Measurements from ENCODE around the gene SORL1-AS1.
A peak's percentile ranks its signal among the peaks of the same experiment; 100 is the strongest.

The SORL1-AS1 gene

DNA sequence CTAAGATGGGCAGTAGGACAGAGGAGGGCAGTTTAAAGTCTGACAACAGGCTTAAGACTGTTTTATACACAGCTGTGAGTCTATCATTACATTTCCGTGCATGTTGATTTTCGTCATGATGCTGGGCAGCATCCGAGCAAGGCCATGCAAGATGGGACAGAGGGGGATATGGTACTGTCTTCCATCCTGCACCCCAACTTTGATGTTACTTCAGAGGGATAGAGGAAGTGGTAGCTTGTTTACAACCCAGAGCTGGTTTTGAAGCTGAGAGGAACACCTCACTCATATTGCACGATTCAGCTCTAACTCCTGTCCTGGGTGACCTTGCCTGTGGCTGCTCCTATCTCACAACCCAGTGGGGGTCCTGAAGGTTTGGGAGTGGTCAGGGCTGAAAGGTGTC, 3.6 kb downstream of the SORL1-AS1 start:
- intact Hi-C loops (cut with micrococcal nuclease): loop anchor here (2.0 kb wide), 1 partner anchor 26 kb away; no protein-coding TSS in a partner anchor
- Mint-ChIP-seq H3K4me3 (peak overlapping the region; percentile 31), H3K9me3 (no peaks in the 10 kb centered on the region), H3K36me3 (peaks cover 6% of the 10 kb centered on the region), H3K27me3 (no peaks in the 10 kb centered on the region), H3K4me1 (ENCODE audit: low read depth) (peaks cover 83% of the 10 kb centered on the region), H3K27ac (peak overlapping the region; percentile 83)
- ChIA-PET CTCF (interaction anchor here (1.3 to 4.4 kb wide), 4 partner anchors 13 to 143 kb away, joined by 3 to 50 read pairs (median 23); no protein-coding TSS in a partner anchor), POLR2A (interaction anchor here (1.4 to 4.4 kb wide), 3 partner anchors 14 to 34 kb away, joined by 5 to 51 read pairs (median 6); no protein-coding TSS in a partner anchor)
- no peak for DNase-seq

DNA sequence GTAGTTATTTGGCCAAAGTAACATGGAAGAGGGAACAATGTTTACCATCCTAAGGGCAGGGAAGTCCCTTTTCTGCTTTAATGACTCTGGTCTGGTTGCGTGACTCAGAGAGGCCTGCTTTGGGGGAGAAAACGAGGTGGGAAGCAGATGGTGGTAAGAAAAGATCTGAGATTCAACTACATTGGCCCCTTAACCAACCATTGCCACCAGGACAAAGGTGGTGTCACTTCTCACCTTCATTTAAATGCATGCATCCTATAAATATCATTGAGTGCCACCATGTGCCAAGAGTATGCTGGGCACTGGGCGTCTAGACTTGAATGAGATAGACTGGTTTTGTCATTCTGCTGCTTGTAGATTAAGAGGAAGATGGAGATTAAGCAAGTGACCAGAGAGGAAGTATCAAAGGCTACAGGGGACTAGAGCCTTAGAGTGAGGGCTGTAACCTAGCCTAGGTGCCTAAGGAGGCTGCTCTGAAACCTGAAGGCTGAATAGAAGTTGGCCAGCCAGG, 4.3 kb downstream of the SORL1-AS1 start:
- DNase-seq: peak; percentile 55
- ChIA-PET CTCF (interaction anchor here (4.2 kb wide), 1 partner anchor 19 kb away, joined by 31 read pairs; no protein-coding TSS in a partner anchor), POLR2A (interaction anchor here (1.4 to 2.2 kb wide), 2 partner anchors 19 to 35 kb away, joined by 5 to 6 read pairs; no protein-coding TSS in a partner anchor)
- Mint-ChIP-seq H3K27ac (peak overlapping the region; percentile 83), H3K36me3 (peaks cover 7% of the 10 kb centered on the region), H3K27me3 (no peaks in the 10 kb centered on the region), H3K4me1 (ENCODE audit: low read depth) (peaks cover 82% of the 10 kb centered on the region), H3K9me3 (no peaks in the 10 kb centered on the region), H3K4me3 (no peak overlapping the region)
- intact Hi-C loops (cut with micrococcal nuclease): loop anchor here (2.0 kb wide), 1 partner anchor 26 kb away; no protein-coding TSS in a partner anchor

DNA sequence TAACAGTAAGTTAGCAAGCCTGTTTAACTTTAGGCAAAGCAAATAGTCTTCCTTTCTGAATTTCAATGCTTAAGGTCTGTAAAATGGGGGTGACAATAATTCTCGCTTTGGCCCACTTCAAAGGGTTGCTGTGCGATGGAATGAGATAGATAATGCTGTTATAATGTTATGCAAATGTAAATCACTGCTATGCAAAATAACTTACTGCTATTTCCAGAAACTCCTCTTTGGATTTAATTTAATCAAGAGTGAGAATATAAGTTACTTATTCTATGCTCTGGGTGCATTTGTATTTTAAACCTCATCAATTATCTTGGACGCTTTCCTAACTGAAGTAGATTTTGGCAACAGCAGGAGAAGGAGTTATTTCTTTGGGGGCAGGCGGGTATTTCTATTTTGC, 4.8 kb downstream of the SORL1-AS1 start:
- intact Hi-C loops (cut with micrococcal nuclease): loop anchor here (2.0 kb wide), 1 partner anchor 25 kb away; no protein-coding TSS in a partner anchor
- H3K4me1 Mint-ChIP-seq (ENCODE audit: low read depth): peaks cover 78% of the 10 kb centered on the region
- no peak overlapping the region for H3K4me3 Mint-ChIP-seq
- no peaks in the 10 kb centered on the region for H3K27me3 Mint-ChIP-seq
- ChIA-PET CTCF (no interaction called here), POLR2A (no interaction called here)
- no peak for DNase-seq
- peaks cover 6% of the 10 kb centered on the region for H3K36me3 Mint-ChIP-seq
- H3K9me3 Mint-ChIP-seq: no peaks in the 10 kb centered on the region
- H3K27ac Mint-ChIP-seq: peak overlapping the region; percentile 83

DNA sequence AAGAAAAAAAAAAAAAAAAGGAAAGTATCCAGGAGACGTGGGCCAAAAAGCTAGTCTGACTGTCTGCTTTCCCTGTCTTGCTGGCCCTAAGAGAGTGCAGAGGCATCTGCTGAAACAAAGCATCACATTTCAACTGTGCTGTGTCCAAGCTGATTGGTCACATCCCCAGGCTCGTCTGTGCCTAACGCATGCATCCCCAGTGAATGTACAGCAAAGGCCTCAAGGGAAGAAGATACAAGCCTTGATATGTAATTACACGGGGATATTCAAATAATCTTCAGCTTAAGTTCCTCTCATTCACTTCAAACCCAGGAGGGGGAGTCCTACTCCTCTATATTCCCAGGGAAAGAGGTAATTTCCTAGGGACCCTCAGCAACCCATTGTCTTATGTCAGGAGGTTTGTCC, 6.0 kb downstream of the SORL1-AS1 start:
- H3K4me1 Mint-ChIP-seq (ENCODE audit: low read depth): peaks cover 74% of the 10 kb centered on the region
- H3K9me3 Mint-ChIP-seq: no peaks in the 10 kb centered on the region
- POLR2A ChIA-PET: no interaction called here
- H3K27ac Mint-ChIP-seq: peak overlapping the region; percentile 60
- peaks cover 4% of the 10 kb centered on the region for H3K36me3 Mint-ChIP-seq
- CTCF ChIA-PET: interaction anchor here (0.6 kb wide), 1 partner anchor 1516 kb away, joined by 3 read pairs; no protein-coding TSS in a partner anchor
- intact Hi-C loops (cut with micrococcal nuclease): loop anchor here (1.0 kb wide), 1 partner anchor 9 kb away; no protein-coding TSS in a partner anchor
- H3K27me3 Mint-ChIP-seq: no peaks in the 10 kb centered on the region
- no peak for DNase-seq
- no peak overlapping the region for H3K4me3 Mint-ChIP-seq

DNA sequence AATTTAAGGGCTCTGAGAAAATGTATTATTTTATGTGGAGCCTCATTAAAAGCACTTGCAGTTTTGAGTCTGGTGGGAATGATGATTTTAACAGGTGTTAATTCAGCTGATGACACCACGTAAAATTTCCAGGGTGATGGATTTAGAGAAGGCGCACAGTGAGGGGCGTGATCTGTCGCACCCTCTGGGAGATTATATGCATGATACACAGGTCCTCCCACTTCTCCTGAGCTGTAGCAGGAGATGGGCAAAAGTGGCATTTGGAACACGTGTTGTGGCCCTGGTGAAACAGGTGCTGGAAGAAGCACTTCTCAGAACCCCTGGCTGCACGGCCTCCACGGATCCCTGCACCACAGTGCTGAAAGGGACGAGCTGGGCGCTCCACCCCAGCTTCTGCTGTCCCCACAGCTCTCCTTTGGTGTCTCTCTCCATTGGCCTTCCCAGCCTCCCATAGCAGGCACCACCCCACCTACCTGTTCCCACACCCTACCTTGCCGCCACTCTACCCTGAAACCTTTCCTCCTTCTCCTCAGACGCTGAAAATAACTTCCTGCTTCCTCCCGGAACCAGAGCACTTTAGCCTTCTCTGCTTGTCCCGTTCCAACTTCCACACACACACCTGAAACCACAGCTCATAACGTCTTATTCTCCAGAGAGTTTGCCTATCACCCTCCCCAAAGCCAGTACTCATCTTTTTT, 7.5 kb downstream of the SORL1-AS1 start:
- DNase-seq: no peak
- H3K4me3 Mint-ChIP-seq: peak overlapping the region; percentile 14
- peaks cover 65% of the 10 kb centered on the region for H3K4me1 Mint-ChIP-seq (ENCODE audit: low read depth)
- no peaks in the 10 kb centered on the region for H3K9me3 Mint-ChIP-seq
- H3K27me3 Mint-ChIP-seq: no peaks in the 10 kb centered on the region
- CTCF ChIA-PET: no interaction called here
- intact Hi-C loops (cut with micrococcal nuclease): no loop called here
- POLR2A ChIA-PET: interaction anchor here (1.0 kb wide), 1 partner anchor 13 kb away, joined by 3 read pairs; no protein-coding TSS in a partner anchor
- peak overlapping the region; percentile 65 for H3K27ac Mint-ChIP-seq
- peaks cover 4% of the 10 kb centered on the region for H3K36me3 Mint-ChIP-seq

DNA sequence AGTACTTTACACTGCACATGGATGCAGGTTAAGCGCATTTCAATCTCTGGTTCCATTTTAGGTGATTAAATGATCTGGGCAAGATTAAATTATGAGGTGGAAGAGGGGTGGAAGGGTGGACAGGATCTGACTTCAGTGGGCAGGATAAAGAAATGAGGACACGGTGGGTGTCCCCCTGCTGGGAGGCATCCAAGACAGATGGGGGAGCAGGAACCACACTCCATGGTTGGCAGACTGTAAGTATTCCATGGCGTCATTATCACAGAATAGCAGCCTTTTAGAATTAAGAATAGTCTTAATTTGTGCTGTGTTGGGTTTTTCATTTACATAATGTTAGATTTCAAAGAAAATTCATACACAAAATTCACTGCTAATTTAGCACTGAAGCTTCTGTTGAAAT, 8.2 kb downstream of the SORL1-AS1 start:
- H3K9me3 Mint-ChIP-seq: no peaks in the 10 kb centered on the region
- peaks cover 59% of the 10 kb centered on the region for H3K4me1 Mint-ChIP-seq (ENCODE audit: low read depth)
- no peak overlapping the region for H3K27ac Mint-ChIP-seq
- DNase-seq: no peak
- no peak overlapping the region for H3K4me3 Mint-ChIP-seq
- H3K36me3 Mint-ChIP-seq: peaks cover 4% of the 10 kb centered on the region
- CTCF ChIA-PET: no interaction called here
- intact Hi-C loops (cut with micrococcal nuclease): no loop called here
- POLR2A ChIA-PET: interaction anchor here (1.0 kb wide), 1 partner anchor 14 kb away, joined by 3 read pairs; no protein-coding TSS in a partner anchor
- no peaks in the 10 kb centered on the region for H3K27me3 Mint-ChIP-seq

DNA sequence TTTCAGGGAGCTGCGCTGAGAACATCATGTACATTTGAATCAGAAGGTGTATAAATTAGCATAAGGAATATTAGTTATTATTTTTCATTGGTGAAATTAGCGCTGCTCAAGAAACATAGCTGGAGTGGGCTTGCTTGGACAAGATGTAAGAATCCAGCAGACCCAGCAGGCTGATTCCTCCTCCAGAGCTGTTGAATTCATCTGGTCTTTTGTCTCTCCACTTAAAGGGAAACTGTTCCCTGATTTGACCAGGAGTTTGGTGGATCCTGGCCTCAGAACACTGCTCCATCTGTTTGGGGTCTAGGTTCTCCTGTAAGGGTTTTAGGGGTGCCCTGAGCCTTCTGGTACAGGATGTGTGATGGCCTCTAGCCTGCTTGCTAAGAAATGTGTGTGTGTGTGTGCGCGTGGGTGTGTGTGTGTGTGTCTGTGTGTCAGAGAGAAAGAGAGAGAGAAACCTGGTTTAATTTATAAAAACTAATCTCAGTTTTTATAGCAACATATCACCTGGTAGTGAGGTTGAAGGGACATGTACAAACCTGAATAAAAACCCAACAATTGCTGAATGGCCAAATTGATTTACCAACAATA, 9.0 kb downstream of the SORL1-AS1 start:
- H3K4me1 Mint-ChIP-seq (ENCODE audit: low read depth): peaks cover 54% of the 10 kb centered on the region

DNA sequence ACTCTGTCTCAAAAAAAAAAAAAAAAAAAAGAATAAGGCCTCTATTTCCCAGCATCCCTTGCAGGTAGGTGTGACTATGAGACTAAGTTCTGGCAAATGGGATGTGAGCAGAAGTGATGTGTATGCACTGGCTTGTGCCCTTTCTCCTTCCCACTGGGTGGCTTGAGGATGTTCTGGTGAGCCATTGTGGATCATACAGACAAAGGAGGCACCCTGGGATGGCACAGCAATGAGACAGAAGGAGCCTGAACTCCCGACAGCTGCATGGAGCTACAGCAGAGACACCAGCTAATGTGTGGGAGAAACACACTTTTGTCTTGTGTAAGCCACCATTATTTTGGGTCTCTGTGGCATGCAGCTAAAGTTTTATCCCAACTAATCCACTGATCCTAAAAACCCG, 11.2 kb downstream of the SORL1-AS1 start:
- Mint-ChIP-seq H3K27ac (no peak overlapping the region), H3K36me3 (peaks cover 1% of the 10 kb centered on the region), H3K9me3 (no peaks in the 10 kb centered on the region), H3K27me3 (no peaks in the 10 kb centered on the region), H3K4me3 (no peak overlapping the region), H3K4me1 (ENCODE audit: low read depth) (peaks cover 52% of the 10 kb centered on the region)
- DNase-seq: no peak
- CTCF ChIA-PET: interaction anchor here (1.2 kb wide), 1 partner anchor 9 kb away, joined by 4 read pairs; no protein-coding TSS in a partner anchor
- intact Hi-C loops (cut with micrococcal nuclease): no loop called here
- POLR2A ChIA-PET: interaction anchor here (0.6 kb wide), 1 partner anchor 102 kb away, joined by 3 read pairs; no protein-coding TSS in a partner anchor

More for the DNA sequence above, 9.0 kb downstream of the SORL1-AS1 start:
- no peaks in the 10 kb centered on the region for H3K9me3 Mint-ChIP-seq
- intact Hi-C loops (cut with micrococcal nuclease): no loop called here
- H3K36me3 Mint-ChIP-seq: peaks cover 4% of the 10 kb centered on the region
- no peak overlapping the region for H3K27ac Mint-ChIP-seq
- no peaks in the 10 kb centered on the region for H3K27me3 Mint-ChIP-seq
- POLR2A ChIA-PET: interaction anchor here (1.0 kb wide), 1 partner anchor 8 kb away, joined by 3 read pairs; no protein-coding TSS in a partner anchor
- H3K4me3 Mint-ChIP-seq: no peak overlapping the region
- CTCF ChIA-PET: interaction anchor here (1.1 to 1.4 kb wide), 2 partner anchors 8 to 14 kb away, joined by 5 read pairs; no protein-coding TSS in a partner anchor
- peak; percentile 57 for DNase-seq

DNA sequence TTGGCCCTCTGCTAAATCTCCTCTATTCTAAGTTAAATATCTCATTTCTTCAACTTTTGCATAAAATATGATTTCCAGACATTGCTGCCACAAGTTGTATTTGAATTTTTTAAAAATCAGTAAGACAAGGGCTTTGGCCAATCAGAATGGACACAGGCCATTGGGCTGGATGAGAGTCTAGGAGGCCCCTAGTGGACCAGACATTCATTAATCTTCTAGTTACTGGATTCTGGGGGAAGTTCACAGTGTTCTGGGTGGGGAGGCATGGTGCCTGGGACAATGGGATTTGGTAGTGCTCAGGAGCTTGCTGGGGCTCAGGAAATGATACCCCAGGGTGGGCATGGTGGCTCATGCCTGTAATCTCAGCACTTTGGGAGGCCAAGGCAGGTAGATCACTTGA, 13.0 kb downstream of the SORL1-AS1 start:
- ChIA-PET CTCF (no interaction called here), POLR2A (no interaction called here)
- no peak for DNase-seq
- H3K27ac Mint-ChIP-seq: no peak overlapping the region
- H3K4me3 Mint-ChIP-seq: no peak overlapping the region
- H3K4me1 Mint-ChIP-seq (ENCODE audit: low read depth): peaks cover 52% of the 10 kb centered on the region
- H3K9me3 Mint-ChIP-seq: no peaks in the 10 kb centered on the region
- intact Hi-C loops (cut with micrococcal nuclease): no loop called here
- H3K36me3 Mint-ChIP-seq: peaks cover 1% of the 10 kb centered on the region
- no peaks in the 10 kb centered on the region for H3K27me3 Mint-ChIP-seq

DNA sequence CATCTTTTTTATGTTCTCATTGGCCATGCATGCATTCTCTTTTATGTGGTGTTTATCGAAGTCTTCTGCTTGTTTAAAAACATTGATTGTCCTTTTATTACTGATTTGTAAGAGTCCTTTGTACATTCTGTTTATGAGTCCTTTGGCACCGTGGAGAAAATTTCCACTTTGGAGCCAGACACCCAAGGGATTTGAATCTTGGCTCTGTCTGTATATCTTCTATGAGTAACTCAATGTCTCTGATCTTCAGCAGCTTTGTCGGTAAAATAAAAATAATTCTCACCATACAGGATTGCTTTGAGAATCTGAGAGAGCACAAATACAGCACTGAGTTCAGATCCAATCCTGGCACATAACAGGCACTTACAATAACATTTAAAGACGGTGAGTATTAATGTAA, 13.4 kb downstream of the SORL1-AS1 start:
- ChIA-PET POLR2A (no interaction called here), CTCF (no interaction called here)
- intact Hi-C loops (cut with micrococcal nuclease): no loop called here
- Mint-ChIP-seq H3K36me3 (peaks cover 1% of the 10 kb centered on the region), H3K4me1 (ENCODE audit: low read depth) (peaks cover 48% of the 10 kb centered on the region), H3K9me3 (no peaks in the 10 kb centered on the region), H3K4me3 (no peak overlapping the region), H3K27me3 (no peaks in the 10 kb centered on the region), H3K27ac (no peak overlapping the region)
- no peak for DNase-seq

DNA sequence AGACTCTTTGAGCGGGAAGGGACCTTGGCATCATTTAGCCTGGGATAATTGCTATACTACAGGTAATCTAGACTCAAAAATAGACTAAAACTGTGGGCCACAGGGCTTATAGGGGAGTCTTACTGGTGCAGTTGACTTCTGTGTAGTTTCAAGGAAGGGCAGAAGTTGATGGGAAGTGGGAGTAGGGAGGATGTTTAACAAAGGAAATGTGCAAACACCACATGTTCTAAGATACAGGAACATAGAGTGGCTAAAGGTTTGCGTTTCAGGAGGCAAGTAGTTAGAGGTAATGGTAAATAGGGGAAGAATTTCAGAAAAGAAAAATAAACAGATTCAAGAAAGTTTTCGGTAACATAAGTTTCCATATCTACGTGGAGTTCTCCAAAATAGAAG, 15.1 kb downstream of the SORL1-AS1 start:
- Mint-ChIP-seq H3K27ac (peak overlapping the region; percentile 59), H3K36me3 (no peaks in the 10 kb centered on the region), H3K4me1 (ENCODE audit: low read depth) (peaks cover 42% of the 10 kb centered on the region), H3K27me3 (no peaks in the 10 kb centered on the region), H3K4me3 (no peak overlapping the region), H3K9me3 (no peaks in the 10 kb centered on the region)
- intact Hi-C loops (cut with micrococcal nuclease): loop anchor here (1.0 to 2.0 kb wide), 2 partner anchors 9 to 13 kb away; no protein-coding TSS in a partner anchor
- DNase-seq: no peak
- POLR2A ChIA-PET: interaction anchor here (1.0 to 1.2 kb wide), 2 partner anchors 15 to 17 kb away, joined by 3 read pairs; partner anchors contain the start of gene SORL1-AS1
- CTCF ChIA-PET: interaction anchor here (1.0 kb wide), 1 partner anchor 15 kb away, joined by 4 read pairs; the partner anchor contains the start of genes SORL1 and SORL1-AS1
